HG03060 (cell line): ENCODE data around the gene ITGA6.

ENCODE experiments used
- ATAC-seq: cut with Tn5 transposase; IDR thresholded peaks from one replicate; pipeline ENCODE4 v1.9.1; 2021; ENCODE audit warnings: low read depth, moderate number of reproducible peaks; ENCODE audit not compliant: unreplicated experiment

Gene ITGA6

GRCh38 chr2:172462849-172463381, 35.5 kb downstream of the ITGA6 start:
- ATAC-seq = peak; percentile 50

GRCh38 chr2:172464400-172465129, 37.2 kb downstream of the ITGA6 start:
- no peak for ATAC-seq

DNA sequence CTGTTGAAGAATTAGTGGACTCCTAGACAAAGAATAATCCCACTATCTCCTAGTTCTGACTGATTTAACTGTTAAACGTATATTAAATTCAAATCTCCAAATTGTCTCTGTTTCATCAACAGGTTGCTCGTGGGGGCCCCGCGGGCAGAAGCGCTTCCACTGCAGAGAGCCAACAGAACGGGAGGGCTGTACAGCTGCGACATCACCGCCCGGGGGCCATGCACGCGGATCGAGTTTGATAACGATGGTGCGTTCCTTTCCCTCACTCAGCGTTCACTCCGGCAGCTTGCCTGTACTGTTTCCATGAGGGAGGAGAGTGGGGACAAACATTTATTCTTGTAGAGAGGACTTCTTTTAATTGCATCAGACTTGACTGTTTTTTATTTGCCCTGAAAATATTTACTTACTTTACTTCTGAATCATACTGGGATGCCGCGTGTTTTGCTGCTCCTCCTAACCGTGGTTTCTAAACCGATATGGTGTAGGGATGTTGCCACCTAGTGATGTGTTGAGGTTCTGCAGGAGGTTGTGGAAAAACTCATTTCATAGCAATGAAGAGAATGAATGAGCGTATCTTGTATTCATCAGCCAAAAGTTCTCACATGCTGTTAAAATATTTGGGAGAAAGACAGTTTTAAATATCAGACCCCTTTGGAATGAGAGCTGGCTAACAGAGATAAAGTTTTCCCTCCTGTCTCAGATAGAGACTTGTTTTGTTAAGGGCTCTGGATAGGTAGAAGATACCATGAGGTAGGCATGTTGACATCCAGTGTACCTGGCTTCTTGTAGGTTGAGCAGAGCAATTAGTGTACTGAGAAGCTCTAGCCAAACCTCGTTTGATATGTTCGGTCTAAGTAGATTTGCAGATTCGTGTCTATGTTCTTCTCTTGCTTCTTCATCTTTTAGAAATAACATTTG, 38.3 kb downstream of the ITGA6 start:
- ATAC-seq = no peak

GRCh38 chr2:172467382-172467781, 40.0 kb downstream of the ITGA6 start:
- no peak for ATAC-seq

- ATAC-seq = no peak
Measured at GRCh38 chr2:172470958-172471922, 43.9 kb downstream of the ITGA6 start.

DNA sequence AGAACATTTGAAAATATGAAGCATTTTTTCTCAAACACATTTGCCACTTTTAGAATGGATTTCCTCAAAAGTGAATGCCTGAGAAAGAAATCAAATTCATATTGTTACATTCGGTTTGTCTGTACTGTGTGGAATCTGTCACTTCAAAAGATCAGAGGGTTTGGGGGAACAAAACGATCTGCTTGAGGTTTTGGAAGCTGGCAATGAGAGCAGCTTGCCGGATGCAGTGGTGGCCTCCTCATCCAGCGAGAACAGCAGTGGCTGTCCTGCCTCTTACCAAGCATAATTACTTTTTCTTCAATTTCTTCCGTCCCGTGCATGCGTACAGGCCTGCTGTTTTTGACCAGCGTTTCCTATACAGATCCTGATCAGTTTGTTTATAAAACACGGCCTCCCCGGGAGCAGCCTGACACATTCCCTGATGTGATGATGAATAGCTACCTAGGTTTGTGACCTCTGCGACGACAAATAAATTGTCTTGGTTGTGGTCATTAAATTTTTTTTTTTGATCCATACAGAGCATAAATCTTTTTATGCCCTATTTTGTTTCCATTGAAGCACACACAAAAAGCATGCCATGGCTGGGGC, 45.2 kb downstream of the ITGA6 start:
- ATAC-seq = no peak

DNA sequence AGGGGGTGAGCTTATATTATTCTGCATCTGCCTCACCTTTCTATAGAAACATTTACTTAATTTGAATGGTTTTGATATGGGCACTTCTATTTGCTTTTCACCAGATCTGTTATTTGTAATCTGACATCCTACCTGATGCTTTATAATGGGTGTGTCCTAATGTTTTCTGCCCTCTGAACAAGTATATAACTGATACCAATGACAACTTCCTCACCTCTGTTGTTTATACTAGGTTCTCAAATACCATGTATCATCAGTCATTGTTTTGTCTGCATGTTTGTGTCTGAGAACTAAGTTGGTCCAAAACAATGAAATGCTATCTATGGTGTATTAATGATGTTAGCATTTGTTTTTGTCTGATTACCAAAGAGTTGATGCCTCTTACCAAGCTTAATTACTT, 45.8 kb downstream of the ITGA6 start:
- no peak for ATAC-seq

GRCh38 chr2:172478353-172478752, 51.0 kb downstream of the ITGA6 start:
- no peak for ATAC-seq

GRCh38 chr2:172480301-172481218, 53.2 kb downstream of the ITGA6 start:
- ATAC-seq = no peak

DNA sequence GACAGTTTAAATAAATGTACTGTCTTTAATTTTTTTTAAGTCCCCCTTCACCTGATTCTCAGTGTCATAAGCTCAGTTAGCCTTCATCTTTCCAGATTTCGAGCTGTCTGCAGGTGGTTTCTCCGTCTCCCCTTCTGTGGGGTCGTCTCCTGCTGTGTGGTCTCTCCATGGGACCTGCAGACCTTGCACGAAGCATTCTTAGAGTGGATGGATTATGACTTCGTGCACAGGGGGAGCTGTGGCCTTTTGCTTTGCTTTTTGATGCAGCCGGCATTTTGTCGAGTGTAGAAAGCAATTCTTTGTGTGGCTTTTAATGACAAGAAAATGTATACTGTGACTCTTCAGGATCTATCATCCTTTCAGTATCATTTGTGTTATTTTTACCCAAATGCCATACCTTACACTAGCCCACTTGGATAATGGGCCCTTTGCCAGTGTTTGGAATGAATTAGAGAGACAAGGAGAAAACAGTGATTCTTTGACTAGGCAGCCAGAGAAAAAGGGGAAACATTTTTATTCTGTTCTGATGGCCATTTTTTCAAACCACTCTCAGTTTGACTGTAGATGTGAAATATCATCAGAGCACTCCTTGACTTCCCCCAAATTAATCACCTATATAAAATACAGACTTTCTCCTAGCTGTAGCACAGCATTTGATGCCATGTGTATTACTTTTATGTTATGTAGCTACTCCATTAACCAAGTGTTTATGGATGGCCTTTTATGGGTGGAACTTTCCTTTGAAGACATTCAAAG, 54.3 kb downstream of the ITGA6 start:
- no peak for ATAC-seq

- no peak for ATAC-seq
Measured at GRCh38 chr2:172484253-172484652, 56.9 kb downstream of the ITGA6 start.

GRCh38 chr2:172484706-172485105, 57.3 kb downstream of the ITGA6 start:
- ATAC-seq = no peak

DNA sequence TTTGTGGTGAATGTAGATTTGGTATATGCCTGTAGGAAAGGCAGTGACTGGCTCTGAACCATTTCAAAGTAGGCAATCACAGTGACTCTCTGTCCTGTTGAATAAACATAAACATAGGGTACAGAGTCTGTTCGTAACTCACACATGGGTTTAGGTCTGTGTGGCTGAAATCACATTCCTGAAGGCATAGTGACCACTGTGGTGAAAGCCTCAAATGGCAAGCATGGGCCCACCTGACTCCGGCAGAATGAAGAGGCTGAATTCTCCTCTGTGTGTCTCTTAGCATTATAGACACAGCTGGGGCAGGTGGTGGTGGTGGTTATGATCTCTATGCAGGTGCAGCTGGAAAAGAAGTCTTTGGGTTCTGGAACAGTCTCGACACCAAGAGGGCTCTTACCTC, 61.2 kb downstream of the ITGA6 start:
- ATAC-seq = no peak

DNA sequence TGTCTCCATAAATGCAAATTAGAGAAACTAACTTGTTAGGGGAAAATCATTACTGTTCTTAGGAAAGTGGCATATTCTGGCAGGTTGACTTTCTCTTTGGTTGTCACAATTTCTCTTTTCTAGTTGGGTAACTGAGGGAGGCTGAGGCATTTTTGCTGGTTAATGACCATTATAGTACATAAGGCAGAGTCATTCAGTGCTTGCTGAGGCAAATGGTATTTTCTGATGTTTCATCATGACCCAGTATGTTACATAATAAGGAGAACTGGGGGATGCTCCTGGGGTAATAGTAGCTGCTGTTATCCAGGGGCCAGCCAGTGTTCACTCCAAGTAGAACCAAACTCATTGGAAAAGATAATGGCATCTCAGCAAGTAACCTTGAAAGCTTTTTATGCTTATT, 62.3 kb downstream of the ITGA6 start:
- ATAC-seq = no peak

DNA sequence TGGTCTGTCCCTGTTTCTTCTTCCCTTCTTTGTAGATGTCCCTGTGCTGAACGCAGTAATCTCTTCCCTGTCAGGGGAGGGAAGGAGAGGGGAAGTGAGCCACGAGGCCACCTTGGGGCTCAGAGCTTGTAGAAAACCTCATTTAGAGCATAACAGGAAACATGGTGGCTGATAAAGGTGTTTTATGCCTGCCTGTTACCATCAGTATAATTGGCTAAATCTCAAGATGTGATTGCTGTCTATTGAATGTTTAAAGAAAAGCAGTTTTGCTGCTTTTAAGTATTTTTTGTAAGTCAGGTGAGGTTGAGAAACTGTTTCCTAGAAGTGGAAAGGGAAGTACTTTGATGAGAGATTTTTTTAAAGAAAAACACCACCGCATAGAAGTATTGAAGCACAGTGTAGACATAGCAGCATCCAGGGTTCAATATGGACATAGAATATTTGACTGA, 68.8 kb downstream of the ITGA6 start:
- no peak for ATAC-seq

GRCh38 chr2:172507199-172507598, 79.8 kb downstream of the ITGA6 start:
- ATAC-seq = no peak

DNA sequence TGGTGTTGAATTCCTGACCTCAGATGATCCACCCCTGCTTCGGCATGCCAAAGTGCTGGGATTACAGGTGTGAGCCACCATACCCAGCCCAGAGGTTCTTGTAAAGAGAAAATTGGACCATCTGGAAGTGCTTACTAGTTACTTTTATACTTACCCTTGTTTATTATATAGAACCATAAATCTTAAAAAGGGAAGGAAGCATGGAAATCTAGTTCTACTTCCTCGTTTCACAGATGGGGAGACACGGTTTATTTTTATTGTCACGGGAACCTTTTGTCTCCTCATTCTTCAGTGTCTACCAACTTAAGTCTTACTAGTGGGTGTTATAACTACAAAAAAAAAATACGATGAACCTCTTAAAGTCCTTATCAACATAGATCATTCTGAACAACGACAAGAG, 82.7 kb downstream of the ITGA6 start:
- no peak for ATAC-seq

DNA sequence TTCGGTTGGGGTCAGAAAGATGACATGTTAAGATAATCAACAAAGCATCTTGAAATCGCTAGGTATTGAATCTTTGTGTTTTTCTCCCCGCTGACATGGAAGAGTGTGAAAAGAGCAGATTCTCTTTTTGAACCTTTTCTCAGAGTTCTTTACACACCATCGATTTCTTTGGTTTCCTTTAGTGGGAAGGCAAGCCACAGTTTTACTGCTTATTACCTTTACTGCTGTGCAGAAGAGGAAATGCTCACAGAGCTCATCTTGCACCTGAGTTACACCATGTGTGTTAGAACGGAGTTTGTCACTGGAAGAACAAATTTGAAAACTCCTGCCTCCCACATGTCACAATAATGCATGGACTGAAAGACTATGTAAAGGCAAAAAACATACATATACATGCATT, 83.2 kb downstream of the ITGA6 start:
- no peak for ATAC-seq
